ENCODE results near the gene ATXN10.

DNA sequence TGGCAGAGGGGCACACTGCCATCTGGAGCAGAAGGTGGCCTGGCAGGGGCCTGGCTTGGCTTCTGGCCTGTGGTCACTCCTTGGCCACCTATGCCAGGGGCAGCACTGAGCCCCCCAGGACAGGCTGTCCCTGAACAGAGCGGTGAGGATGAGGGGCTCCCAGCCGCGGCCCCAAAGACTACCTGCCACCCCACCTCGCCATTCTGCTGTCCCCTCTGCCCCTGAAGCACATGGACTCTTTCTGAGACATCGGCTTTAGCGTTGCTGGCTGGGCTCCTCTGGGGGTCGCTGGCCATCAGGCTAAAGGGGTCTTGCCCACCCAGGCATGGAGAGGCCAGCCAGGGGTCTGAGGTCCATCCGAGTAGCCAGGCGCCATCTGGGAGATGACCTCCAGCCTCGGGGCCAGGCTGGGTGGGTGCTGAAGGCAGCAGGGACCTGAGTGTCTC, 217.5 kb downstream of the ATXN10 start:
- TF ChIP-seq, protein P1, sequence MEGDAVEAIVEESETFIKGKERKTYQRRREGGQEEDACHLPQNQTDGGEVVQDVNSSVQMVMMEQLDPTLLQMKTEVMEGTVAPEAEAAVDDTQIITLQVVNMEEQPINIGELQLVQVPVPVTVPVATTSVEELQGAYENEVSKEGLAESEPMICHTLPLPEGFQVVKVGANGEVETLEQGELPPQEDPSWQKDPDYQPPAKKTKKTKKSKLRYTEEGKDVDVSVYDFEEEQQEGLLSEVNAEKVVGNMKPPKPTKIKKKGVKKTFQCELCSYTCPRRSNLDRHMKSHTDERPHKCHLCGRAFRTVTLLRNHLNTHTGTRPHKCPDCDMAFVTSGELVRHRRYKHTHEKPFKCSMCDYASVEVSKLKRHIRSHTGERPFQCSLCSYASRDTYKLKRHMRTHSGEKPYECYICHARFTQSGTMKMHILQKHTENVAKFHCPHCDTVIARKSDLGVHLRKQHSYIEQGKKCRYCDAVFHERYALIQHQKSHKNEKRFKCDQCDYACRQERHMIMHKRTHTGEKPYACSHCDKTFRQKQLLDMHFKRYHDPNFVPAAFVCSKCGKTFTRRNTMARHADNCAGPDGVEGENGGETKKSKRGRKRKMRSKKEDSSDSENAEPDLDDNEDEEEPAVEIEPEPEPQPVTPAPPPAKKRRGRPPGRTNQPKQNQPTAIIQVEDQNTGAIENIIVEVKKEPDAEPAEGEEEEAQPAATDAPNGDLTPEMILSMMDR (IDR thresholded peaks at IDR 0.05; ENCODE audit: borderline replicate concordance, extremely low read depth, low read length, poor library complexity, severe bottlenecking) = no peak
- no peak for TF ChIP-seq EZH2 (IDR thresholded peaks at IDR 0.05; ENCODE audit: borderline replicate concordance, low read depth, low read length, severe bottlenecking)
